ENCODE data around the gene PHC2.

PHC2 gene

DNA sequence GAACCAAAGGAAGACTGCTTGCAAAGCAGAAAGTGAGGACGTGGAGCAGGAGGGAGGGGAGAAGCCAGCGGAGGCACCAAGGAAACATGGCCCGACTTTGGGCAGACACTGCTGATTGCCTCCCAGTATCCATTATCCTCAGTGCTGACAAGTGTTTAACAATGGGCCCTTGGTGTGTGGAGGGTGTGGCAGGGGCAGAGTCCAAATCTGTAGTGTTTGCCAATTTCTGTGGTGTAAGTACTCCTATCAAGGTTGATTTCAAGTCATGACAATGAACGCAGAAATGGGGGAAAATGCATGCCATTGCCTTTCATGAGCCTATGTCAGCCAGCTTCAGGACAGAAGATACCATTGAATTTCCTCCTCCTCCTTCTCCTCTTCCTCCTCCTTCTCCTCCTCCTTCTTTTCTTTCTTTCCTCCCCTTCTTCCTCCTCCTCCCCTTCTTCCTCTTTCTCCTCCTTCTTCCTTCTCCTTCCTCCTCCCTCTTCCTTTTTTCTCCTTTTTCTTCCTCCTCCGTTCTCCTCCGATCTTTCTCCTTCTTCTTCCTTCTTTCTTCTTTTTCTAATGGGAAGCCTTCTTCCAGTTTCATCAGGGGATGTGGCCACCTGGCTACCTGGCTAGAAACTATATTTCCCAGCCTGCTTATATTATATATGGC lies 10.3 kb upstream of the PHC2 start:
- TF ChIP-seq, protein P1, sequence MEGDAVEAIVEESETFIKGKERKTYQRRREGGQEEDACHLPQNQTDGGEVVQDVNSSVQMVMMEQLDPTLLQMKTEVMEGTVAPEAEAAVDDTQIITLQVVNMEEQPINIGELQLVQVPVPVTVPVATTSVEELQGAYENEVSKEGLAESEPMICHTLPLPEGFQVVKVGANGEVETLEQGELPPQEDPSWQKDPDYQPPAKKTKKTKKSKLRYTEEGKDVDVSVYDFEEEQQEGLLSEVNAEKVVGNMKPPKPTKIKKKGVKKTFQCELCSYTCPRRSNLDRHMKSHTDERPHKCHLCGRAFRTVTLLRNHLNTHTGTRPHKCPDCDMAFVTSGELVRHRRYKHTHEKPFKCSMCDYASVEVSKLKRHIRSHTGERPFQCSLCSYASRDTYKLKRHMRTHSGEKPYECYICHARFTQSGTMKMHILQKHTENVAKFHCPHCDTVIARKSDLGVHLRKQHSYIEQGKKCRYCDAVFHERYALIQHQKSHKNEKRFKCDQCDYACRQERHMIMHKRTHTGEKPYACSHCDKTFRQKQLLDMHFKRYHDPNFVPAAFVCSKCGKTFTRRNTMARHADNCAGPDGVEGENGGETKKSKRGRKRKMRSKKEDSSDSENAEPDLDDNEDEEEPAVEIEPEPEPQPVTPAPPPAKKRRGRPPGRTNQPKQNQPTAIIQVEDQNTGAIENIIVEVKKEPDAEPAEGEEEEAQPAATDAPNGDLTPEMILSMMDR (IDR thresholded peaks at IDR 0.05; ENCODE audit: insufficient read depth, low read depth, low read length, missing control alignments): no peak
- no peak overlapping the region for H3K4me3 ChIP-seq (ENCODE audit: low read depth, low read length)
- DNase-seq (ENCODE audit: low read depth): no peak

DNA sequence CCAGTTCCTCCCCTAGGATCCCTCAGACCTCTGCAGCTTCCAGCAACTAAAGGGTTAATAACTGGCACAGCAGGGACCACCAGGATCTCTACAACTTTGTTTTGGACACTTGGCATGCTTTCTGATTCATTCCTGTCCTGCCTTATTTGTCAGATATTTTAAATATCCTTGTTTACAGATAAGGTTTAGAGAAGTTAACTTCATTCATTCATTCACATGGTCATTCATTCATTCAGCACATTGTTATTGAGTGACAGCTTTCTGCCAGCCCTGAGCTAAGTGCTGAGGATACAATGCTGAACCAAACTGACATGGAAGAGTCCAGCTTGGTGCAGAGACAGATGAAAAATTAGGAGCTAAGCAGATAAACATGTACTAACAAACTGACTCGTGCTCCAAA lies 8.8 kb upstream of the PHC2 start:
- TF ChIP-seq, protein P1 (IDR thresholded peaks at IDR 0.05; ENCODE audit: insufficient read depth, low read depth, low read length, missing control alignments): no peak
- no peak overlapping the region for H3K4me3 ChIP-seq (ENCODE audit: low read depth, low read length)
- no peak for DNase-seq (ENCODE audit: low read depth)

DNA sequence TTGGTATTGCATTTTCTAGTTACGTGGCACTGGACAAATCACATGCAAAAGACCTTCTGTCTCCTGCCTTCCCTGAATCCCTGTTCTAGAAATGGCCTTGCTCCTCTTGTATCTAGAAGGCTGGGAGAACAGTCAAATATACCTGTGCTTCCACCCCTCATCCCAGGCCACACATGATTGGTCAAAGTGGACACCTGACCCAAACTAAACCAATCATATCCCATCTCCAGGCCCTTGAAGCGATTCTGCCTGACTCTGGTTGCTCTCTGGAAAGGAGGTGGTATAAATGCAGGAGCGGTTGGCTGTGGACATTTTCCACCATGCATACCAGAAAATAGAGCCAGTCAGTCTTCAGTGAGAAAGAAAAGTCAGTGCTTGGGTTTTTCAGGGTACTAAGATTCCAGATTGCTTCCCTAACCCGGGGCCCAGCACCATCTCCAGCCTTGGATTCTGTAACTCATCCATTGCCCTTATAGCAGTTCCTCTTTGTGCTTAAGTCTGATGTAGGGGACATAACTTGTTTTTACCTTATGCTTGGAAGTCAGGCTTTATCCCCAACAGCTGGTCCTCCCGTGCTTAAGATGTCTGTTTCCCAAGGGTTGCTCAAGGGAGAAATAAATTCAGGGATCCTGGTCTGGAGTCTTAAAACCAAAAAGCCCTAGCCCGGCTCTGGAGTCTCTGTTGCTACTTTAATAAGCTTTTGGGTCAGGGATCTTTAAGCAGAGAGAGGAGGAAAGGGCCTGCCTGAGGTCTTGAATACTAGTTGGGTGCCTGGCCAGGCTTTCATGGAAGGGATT lies 7.7 kb upstream of the PHC2 start:
- H3K4me3 ChIP-seq (ENCODE audit: low read depth, low read length): no peak overlapping the region
- TF ChIP-seq, protein P1 (IDR thresholded peaks at IDR 0.05; ENCODE audit: insufficient read depth, low read depth, low read length, missing control alignments): no peak
- no peak for DNase-seq (ENCODE audit: low read depth)

DNA sequence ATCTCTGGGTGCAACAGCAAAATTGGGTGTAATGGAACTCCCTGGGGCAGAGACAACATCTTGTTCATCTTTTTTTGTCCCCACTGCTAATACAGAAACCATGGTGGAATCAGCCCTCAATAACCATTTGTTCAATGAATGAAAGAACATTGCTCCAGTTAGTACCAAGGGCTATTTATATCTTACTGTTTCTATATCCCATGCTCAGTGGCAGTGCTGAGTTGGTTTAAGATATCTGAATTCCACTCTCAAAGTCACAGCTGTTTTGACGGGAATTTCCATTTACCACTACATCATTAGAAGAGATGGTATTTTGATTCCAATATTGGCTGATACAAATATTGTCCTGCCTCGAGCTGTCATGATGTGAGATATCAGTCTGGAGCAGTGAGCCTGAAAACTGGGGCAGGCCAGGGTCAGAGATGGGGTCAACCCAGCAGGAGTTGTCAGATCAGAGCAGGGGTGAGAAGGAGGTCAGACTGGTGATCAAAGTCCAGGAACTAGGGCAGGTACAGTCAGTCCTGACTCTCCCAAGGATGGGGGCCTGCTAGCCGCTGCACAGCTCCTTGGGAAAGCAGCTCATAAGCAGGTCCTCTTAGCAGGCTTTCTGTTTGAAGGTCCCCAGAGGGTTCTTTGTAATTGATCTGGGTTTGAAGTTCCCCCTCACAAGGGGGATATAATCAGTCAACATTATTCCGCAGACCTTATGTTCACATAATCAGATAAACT lies 5.8 kb upstream of the PHC2 start:
- no peak overlapping the region for H3K4me3 ChIP-seq (ENCODE audit: low read depth, low read length)
- TF ChIP-seq, protein P1 (IDR thresholded peaks at IDR 0.05; ENCODE audit: insufficient read depth, low read depth, low read length, missing control alignments): no peak
- no peak for DNase-seq (ENCODE audit: low read depth)

DNA sequence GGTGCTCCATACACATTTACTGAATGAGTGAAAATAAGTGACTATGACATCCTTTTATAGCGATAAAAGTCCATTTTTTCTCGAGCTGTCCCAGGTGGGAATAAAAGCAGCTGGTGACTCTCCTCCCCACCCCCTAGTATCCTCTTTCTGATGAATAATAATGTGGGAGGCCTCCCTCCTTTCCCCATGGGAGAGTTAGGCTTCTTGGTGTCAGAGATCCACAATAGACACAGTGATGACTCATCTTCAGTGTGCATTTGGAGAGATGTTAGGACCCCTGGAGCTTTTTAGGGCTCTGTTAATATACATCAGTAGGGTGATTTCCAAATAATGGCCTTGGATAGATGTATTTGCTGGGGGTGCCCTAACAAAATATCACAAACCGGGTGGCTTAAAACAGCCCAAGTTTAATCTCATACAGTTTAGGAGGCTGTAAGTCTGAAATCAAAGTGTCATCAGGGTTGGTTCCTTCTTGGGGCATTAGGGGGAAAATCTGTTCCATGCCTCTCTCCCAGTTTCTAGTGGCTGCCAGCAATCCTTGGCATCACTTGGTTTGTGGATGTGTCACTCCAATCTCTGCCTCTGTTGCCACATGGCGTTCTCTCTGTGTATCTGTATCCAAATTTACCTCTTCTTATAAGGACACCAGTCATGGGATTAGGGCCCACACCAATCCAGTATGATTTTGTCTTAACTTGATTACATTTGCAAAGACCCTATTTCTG lies 4.4 kb upstream of the PHC2 start:
- TF ChIP-seq, protein P1 (IDR thresholded peaks at IDR 0.05; ENCODE audit: insufficient read depth, low read depth, low read length, missing control alignments): no peak
- DNase-seq (ENCODE audit: low read depth): no peak
- no peak overlapping the region for H3K4me3 ChIP-seq (ENCODE audit: low read depth, low read length)

DNA sequence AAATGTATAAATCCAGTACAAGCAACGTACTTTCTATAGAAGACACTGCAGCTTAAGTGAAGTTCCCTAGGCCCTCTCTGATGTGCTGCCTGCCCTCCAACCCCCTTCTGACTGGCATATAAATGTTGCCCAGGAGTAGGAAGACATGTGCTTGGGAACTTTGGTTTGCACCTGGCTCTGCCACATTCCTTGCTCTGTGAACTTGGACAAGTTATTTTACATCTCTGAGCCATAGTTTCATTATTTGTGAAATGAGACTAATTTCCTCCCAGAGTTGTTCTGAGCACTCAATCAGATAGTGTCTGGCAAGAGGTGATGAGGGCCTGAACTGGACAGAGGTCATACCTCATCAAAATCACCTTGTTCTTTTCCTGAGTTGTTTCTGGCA lies 3.5 kb upstream of the PHC2 start:
- no peak for DNase-seq (ENCODE audit: low read depth)

More for the DNA sequence above, 3.5 kb upstream of the PHC2 start:
- no peak overlapping the region for H3K4me3 ChIP-seq (ENCODE audit: low read depth, low read length)
- TF ChIP-seq, protein P1 (IDR thresholded peaks at IDR 0.05; ENCODE audit: insufficient read depth, low read depth, low read length, missing control alignments): no peak
